IMR-90 (cell line): Measurements from ENCODE around the gene SLC6A12.

Source experiments
- BHLHE40 ChIP-seq: fragments of 150-350 bp; IDR thresholded peaks from 2 replicates; pipeline ENCODE4 v1.6.1; 2016; ENCODE audit warnings: mild to moderate bottlenecking, low read depth, low read length
- CEBPB ChIP-seq: IDR thresholded peaks from 2 replicates; pipeline ENCODE4 v1.6.1; 2012; ENCODE audit warnings: low read depth, low read length, improper control_type of control experiment
- CHD1 ChIP-seq: IDR thresholded peaks from 2 replicates; pipeline ENCODE4 v1.6.1; 2012; ENCODE audit warnings: low read depth, low read length, improper control_type of control experiment
- FOS ChIP-seq: fragments of 150-350 bp; IDR thresholded peaks from 2 replicates; pipeline ENCODE4 v1.6.1; 2016; ENCODE audit warnings: low read depth, low read length
- MAFK ChIP-seq: IDR thresholded peaks from 2 replicates; pipeline ENCODE4 v1.6.1; 2012; ENCODE audit warnings: low read depth, low read length, improper control_type of control experiment
- MAZ ChIP-seq: IDR thresholded peaks from 2 replicates; pipeline ENCODE4 v1.6.1; 2012; ENCODE audit warnings: low read depth, mild to moderate bottlenecking, low read length, improper control_type of control experiment, moderate library complexity, borderline replicate concordance
- MXI1 ChIP-seq: IDR thresholded peaks from 2 replicates; pipeline ENCODE4 v1.6.1; 2012; ENCODE audit warnings: low read depth, mild to moderate bottlenecking, low read length, moderate library complexity, borderline replicate concordance
- POLR2A ChIP-seq: IDR thresholded peaks from 2 replicates; pipeline ENCODE4 v1.6.1; 2012; ENCODE audit warnings: mild to moderate bottlenecking, low read depth, low read length
- RAD21 ChIP-seq: IDR thresholded peaks from 2 replicates; pipeline ENCODE4 v1.6.1; 2012; ENCODE audit warnings: low read length, improper control_type of control experiment
- RCOR1 ChIP-seq: IDR thresholded peaks from 2 replicates; pipeline ENCODE4 v1.6.1; 2012; ENCODE audit warnings: mild to moderate bottlenecking, low read length, improper control_type of control experiment; ENCODE audit not compliant: insufficient replicate concordance
- RFX5 ChIP-seq: IDR thresholded peaks from 2 replicates; pipeline ENCODE4 v1.8.0; 2012; ENCODE audit warnings: low read depth, mild to moderate bottlenecking, low read length, moderate library complexity
- SMC3 ChIP-seq: fragments of 150-350 bp; IDR thresholded peaks from 2 replicates; pipeline ENCODE4 v1.6.1; 2016; ENCODE audit warnings: low read depth, mild to moderate bottlenecking, antibody characterized with exemption, low read length, moderate library complexity
- TF ChIP-seq, protein P1 (sequence below): conservative IDR thresholded peaks from 2 replicates; pipeline ENCODE4 v1.5.1; 2012; ENCODE audit warnings: mild to moderate bottlenecking, low read depth, low read length, improper control_type of control experiment
- TF ChIP-seq, protein P2 (sequence below): fragments of 150-350 bp; IDR thresholded peaks from 2 replicates; pipeline ENCODE4 v1.6.1; 2017; ENCODE audit warnings: mild to moderate bottlenecking, antibody characterized with exemption, low read length, low read depth

DNA sequence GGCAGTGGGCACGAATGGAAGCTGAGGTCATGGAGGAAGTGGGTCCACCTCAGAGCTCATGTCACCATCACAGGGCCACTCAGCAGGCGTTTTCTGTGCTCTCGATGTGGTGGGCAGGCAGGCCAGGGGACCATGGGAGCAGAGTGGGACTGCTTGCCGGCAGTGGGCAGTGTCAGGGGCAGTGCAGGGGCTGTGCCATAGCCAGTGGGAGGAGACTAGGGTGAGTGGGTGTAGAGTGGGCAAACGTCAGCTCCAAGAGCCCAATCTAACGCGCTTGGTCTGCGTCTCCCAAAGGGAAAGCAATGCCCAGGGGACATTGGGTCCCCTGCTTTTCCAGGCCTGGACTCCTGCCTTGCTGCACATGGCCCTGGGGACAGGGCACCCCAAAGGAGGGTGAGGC, 58.3 kb downstream of the SLC6A12 start:
- TF ChIP-seq, protein P1, sequence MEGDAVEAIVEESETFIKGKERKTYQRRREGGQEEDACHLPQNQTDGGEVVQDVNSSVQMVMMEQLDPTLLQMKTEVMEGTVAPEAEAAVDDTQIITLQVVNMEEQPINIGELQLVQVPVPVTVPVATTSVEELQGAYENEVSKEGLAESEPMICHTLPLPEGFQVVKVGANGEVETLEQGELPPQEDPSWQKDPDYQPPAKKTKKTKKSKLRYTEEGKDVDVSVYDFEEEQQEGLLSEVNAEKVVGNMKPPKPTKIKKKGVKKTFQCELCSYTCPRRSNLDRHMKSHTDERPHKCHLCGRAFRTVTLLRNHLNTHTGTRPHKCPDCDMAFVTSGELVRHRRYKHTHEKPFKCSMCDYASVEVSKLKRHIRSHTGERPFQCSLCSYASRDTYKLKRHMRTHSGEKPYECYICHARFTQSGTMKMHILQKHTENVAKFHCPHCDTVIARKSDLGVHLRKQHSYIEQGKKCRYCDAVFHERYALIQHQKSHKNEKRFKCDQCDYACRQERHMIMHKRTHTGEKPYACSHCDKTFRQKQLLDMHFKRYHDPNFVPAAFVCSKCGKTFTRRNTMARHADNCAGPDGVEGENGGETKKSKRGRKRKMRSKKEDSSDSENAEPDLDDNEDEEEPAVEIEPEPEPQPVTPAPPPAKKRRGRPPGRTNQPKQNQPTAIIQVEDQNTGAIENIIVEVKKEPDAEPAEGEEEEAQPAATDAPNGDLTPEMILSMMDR, result no peak
- TF ChIP-seq, protein P2, sequence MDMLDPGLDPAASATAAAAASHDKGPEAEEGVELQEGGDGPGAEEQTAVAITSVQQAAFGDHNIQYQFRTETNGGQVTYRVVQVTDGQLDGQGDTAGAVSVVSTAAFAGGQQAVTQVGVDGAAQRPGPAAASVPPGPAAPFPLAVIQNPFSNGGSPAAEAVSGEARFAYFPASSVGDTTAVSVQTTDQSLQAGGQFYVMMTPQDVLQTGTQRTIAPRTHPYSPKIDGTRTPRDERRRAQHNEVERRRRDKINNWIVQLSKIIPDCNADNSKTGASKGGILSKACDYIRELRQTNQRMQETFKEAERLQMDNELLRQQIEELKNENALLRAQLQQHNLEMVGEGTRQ, result no peak
- no peak for TF ChIP-seq RAD21
- no peak for TF ChIP-seq POLR2A
- no peak for TF ChIP-seq CHD1
- TF ChIP-seq MAFK, result no peak
- no peak for TF ChIP-seq RCOR1
- TF ChIP-seq RFX5, result no peak
- TF ChIP-seq MAZ, result no peak
- no peak for TF ChIP-seq CEBPB
- TF ChIP-seq MXI1, result no peak
- TF ChIP-seq BHLHE40, result no peak
- TF ChIP-seq SMC3, result no peak
- TF ChIP-seq FOS, result no peak
